HCT116 (cell line): ENCODE measurements around the gene SLC2A5.

Experiments
- CEBPB ChIP-seq: IDR thresholded peaks from 2 replicates; pipeline ENCODE4 v1.6.1; 2012; ENCODE audit warnings: low read depth
- CTCF ChIP-seq, 3 experiments: fragments of 200-600 bp in 1 of 3; sonication (generic) in 1 of 3; IDR thresholded peaks in 2 of 3; conservative IDR thresholded peaks in 1 of 3; 2 replicates each; pipeline ENCODE4 v1.5.1; 2012 to 2017; ENCODE audit warnings: low read depth in 2 of 3, low read length in 2 of 3, antibody characterized with exemption in 1 of 3, borderline replicate concordance in 1 of 3, control low read depth in 1 of 3, mild to moderate bottlenecking in 1 of 3, mixed read lengths in 1 of 3, mixed run types in 1 of 3, moderate library complexity in 1 of 3; ENCODE audit not compliant: insufficient read depth in 1 of 3
- EZH2 ChIP-seq: fragments of 200-600 bp; sonication (generic); IDR thresholded peaks from 2 replicates; pipeline ENCODE4 v1.6.1; 2017; ENCODE audit warnings: antibody characterized with exemption, mixed run types
- MAX ChIP-seq: IDR thresholded peaks from 2 replicates; pipeline ENCODE4 v1.6.1; 2012
- POLR2A ChIP-seq: IDR thresholded peaks from 2 replicates; pipeline ENCODE4 v1.7.0; 2011; ENCODE audit warnings: borderline replicate concordance; ENCODE audit not compliant: insufficient read depth, insufficient read length; ENCODE audit errors: extremely low read depth
- POLR2AphosphoS5 ChIP-seq: IDR thresholded peaks from 2 replicates; pipeline ENCODE4 v1.6.1; 2011; ENCODE audit warnings: mild to moderate bottlenecking, low read depth, low read length, moderate library complexity
- REST ChIP-seq: IDR thresholded peaks from 2 replicates; pipeline ENCODE4 v1.6.1; 2012; ENCODE audit warnings: low read depth

- no peak for TF ChIP-seq CTCF (IDR thresholded peaks at IDR 0.05 in 2 of 3, conservative IDR thresholded peaks at IDR 0.05 in 1 of 3; ENCODE audit: borderline replicate concordance in 1 of 3, insufficient read depth in 1 of 3, low read depth in 2 of 3, low read length in 2 of 3)
- TF ChIP-seq EZH2, result no peak
- TF ChIP-seq CEBPB, result no peak
- TF ChIP-seq REST, result no peak
- TF ChIP-seq POLR2A, result no peak
- TF ChIP-seq MAX, result no peak
- TF ChIP-seq POLR2AphosphoS5, result no peak
Measured at GRCh38 chr1:9004031-9004699, 65.3 kb downstream of the SLC2A5 start.
